HG03439 (cell line): ENCODE data around the gene SMG5.
A peak's percentile ranks its signal among the peaks of the same experiment; 100 is the strongest.
"Not testable (repeated sequence)": the region's sequence is repeated elsewhere in the genome, so short reads cannot be mapped to it uniquely, and the experiment has no call there.

Experiments
- ATAC-seq: cut with Tn5 transposase; IDR thresholded peaks from one replicate; pipeline ENCODE4 v1.9.1; 2021; ENCODE audit warnings: mild to moderate bottlenecking, moderate library complexity; ENCODE audit not compliant: unreplicated experiment

The SMG5 gene

GRCh38 chr1:156282479-156283222 is at the start of gene SMG5:
Gene SMG5, minus strand, starts transcription at chr1:156282825. Its CDS starts 145 bp downstream, at chr1:156282680.
- ATAC-seq = peak; percentile 78

GRCh38 chr1:156323179-156323578 is 40.6 kb upstream of the SMG5 start:
- ATAC-seq = not testable (repeated sequence)

DNA sequence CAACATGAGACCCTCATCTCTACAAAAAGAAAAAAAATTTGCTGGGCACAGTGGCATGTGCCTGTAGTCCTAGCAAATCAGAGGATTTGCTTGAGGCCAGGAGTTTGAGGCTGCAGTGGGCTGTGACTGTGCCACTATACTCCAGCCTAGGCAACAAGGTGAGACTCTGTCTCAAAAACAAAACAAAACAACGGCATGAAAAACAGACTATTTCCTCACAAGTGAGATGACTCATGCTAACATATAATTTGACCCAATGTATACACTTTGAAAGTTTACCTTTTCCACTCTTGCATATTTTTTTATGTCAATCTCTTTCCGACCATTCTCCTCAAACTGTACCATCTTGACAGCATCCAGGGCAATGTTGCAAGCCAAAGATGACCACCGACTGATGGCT is 37.9 kb upstream of the SMG5 start:
- no peak for ATAC-seq

DNA sequence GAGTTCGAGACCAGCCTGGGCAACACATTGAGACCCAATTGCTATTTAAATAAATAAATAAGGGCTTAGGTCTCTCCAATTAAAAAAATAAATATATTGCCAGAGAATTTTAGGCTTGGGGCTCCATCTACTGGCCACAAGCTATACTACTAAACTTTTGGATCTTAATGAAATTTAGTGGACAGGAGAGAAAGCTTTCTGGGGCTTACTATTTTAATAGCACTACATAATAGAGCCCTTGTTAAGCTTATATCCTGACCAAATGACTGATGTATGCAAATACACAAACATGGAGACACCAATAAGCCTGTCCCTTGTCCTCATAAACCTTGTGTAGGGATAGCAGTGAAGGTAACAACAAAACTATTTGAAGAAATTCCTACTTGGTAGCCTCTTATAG is 37.0 kb upstream of the SMG5 start:
- ATAC-seq = no peak

DNA sequence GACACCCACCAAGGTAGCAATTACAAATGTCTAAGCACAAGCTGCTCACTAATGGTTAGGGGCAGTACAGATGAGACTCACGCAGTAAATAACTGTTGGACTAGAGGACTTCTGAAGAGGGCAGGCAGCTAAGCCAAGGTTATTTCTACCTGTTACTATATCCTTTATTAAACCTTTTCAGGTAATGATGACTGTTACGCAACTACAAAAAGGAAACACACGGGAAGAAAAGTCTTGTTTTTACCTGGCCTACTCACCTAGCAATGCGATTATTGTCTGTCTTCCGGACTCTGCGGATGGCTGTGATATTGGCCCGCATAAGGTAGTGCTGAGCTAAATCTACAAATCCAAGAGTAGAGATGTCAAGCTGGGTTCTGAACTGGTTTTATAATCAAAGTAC is 34.3 kb upstream of the SMG5 start:
- no peak for ATAC-seq

DNA sequence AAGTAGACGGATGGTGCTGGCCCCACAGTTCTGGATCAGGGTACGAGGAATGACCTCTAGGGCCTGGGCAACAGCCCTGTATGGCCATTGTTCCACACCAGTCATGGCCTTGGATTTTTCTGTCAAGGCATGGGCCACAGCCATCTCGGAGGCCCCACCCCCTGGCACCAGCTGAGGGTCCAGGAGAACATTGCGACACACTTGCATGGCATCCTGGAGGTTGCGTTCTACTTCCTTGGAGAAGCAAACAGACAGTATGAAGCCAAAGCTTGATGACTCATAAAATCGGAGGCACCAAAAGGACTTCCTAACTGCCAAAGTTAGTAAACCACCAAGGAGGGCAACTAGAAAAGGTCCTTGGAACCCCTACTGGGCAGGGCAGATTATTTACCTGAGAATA is 28.3 kb upstream of the SMG5 start:
- ATAC-seq = no peak

- no peak for ATAC-seq
Observed at GRCh38 chr1:156308078-156308477, 25.5 kb upstream of the SMG5 start.

DNA sequence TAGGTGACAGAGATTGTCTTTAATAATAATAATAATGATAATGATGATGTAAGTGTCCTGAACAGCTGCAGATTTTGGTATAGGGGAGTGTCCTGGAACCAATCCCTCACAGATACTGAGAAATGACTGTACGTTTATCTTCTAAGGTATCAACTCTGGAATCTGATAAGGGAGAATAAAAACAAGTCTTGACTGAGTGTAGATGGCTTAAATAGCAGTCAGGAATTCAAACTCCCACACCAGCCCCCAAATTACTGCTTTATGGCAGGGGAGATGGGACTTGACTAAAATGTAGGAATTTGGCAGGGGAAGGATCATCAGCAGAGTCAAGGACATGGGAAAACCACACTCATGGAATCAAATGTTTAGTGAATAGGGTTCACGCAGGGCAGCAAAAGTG is 22.6 kb upstream of the SMG5 start:
- ATAC-seq = no peak

DNA sequence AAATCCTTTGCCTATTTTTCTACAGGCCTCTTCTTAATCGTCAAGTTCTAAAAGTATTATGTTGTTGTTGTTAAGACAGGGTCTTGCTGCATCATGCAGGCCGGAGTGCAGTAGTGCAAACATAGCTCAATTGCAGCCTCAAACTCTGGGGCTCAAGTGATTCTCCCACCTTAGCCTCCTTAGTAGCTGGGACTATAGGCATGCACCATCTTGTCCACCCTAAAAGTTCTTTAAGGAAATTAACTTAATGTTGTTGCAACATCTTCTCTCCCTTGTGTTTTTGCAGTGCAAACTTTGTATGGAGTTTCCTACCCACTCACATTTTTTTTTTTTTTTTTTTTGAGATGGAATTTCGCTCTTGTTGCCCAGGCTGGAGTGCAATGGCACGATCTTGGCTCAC is 20.6 kb upstream of the SMG5 start:
- no peak for ATAC-seq

GRCh38 chr1:156298852-156299357 is 16.3 kb upstream of the SMG5 start, which contains the start of gene VHLL:
Gene VHLL, minus strand, starts transcription at chr1:156299307. Its CDS starts 118 bp downstream, at chr1:156299189.
- ATAC-seq = no peak

GRCh38 chr1:156295391-156295947 is 12.8 kb upstream of the SMG5 start, which contains the start of gene GLMP:
Gene GLMP, minus strand, starts transcription at chr1:156295679. Its CDS starts 34 bp downstream, at chr1:156295645.
- no peak for ATAC-seq

DNA sequence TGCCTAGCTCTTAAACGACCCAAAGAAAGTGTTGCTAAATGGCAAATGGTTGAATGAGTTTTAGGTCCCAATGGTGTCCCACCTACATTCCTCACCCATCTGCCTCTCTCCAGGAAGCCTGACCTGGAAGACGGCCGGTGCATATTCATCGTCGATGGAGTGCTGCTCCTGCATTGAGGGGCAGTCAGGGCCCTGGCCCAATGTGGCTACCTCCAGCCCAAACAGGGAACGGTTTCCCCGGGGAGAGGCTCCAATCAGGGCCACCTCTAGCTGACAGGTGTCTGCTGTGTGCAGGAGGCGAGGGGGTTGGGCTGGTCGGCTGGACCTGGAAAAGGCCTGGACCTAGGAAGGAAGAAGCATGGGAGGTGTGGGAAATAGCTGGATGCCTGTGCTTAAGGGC is 11.3 kb upstream of the SMG5 start:
- no peak for ATAC-seq

GRCh38 chr1:156293098-156293434 is 10.4 kb upstream of the SMG5 start:
- ATAC-seq = no peak

DNA sequence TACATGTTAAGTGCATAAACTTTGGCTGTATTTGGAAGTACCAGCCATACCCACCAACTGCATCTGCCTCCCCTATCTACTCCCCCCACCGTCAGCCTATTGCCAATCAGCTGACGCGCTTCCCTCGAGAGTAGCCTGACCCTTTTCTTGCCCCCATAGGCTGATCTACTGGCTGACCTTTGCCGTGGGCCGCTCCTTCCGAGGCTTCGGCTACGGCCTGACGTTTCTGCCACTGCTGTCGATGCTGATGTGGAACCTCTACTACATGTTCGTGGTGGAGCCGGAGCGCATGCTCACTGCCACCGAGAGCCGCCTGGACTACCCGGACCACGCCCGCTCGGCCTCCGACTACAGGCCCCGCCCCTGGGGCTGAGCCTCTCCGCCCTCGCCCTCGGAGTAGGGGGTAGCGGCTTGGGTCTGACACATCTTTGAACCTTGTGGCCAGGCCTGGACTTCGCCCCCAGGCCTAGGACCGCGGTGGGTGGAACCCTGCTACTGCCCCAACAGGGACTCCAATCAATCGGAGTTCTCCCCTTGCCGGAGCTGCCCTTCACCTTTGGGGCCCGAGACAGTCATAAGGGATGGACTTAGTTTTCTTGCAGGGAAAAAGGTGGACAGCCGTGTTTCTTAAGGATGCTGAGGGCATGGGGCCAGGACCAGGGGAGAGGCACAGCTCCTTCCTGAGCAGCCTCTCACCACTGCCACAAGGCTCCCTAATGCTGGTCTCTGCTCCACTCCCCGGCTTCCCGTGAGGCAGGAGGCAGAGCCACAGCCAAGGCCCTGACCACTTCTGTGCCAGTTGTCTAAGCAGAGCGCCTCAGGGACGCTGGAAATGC is 8.8 kb upstream of the SMG5 start:
- no peak for ATAC-seq

DNA sequence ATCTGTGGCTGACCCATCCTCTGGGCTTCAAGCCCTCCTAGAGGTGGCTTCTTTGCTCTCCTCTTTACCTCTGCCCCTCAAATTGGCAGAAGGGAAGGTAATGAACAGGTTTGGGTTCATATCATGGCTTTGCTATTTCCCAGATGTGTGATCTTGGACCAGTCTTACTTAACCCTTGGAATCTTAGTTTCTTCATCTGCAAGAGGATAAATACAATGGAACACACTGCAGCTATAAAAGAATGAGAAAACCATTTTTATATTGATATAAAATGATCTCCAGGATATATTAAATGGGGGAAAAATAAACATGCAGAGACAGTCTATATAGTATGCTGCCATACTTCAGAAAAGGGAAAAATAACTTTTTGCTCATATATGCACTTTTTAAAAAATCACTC is 7.2 kb upstream of the SMG5 start:
- ATAC-seq = no peak

GRCh38 chr1:156286061-156286460 is 3.4 kb upstream of the SMG5 start:
- no peak for ATAC-seq

- no peak for ATAC-seq
Observed at GRCh38 chr1:156285437-156285836, 2.8 kb upstream of the SMG5 start.

- no peak for ATAC-seq
Observed at GRCh38 chr1:156284757-156285156, 2.1 kb upstream of the SMG5 start.

GRCh38 chr1:156284112-156284511 is 1.5 kb upstream of the SMG5 start, which contains the start of gene TMEM79:
Gene TMEM79, plus strand, starts transcription at chr1:156284325. Its CDS starts 902 bp downstream, at chr1:156285227.
- no peak for ATAC-seq

DNA sequence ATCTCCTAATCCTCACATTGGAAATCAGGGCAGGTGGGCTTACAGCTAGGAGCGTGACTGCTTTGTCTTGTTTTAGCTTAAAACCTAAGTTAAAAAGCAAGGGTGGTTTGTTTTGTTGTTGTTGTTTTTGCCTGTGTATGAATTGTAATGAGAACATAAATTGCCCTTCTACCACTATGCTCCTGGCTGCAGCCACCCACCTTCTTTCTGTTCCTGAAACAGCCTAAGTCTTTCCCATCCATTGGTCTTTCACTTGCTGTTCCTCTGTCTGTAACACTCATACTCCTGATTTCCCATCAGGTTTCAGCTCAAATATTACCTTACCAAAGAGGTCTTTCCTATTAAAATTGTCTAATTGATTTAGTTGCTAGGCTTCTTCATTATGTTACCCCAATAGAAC is 896 bp upstream of the SMG5 start:
- no peak for ATAC-seq

- peak; percentile 11 for ATAC-seq
Observed at GRCh38 chr1:156281693-156282478, 739 bp downstream of the SMG5 start.
